Smooth muscle cell of trachea (primary cell): Measurements from ENCODE around the gene FRRS1L. TPM values are rescaled to one million over a fixed set of nuclear protein-coding genes. Genes with fewer than 3 reads are reported as not detected.

Source experiments
- total RNA-seq: library from RNA; depleted of rRNA; stranded (reverse); fragments of >200 nt; gene quantifications from 2 replicates; pipeline ENCODE4 v1.2.1, GENCODE V29; 2014

The FRRS1L gene, protein sequence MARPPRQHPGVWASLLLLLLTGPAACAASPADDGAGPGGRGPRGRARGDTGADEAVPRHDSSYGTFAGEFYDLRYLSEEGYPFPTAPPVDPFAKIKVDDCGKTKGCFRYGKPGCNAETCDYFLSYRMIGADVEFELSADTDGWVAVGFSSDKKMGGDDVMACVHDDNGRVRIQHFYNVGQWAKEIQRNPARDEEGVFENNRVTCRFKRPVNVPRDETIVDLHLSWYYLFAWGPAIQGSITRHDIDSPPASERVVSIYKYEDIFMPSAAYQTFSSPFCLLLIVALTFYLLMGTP
- under 0.01 and 0.50 TPM in 2 replicates for total RNA-seq

DNA sequence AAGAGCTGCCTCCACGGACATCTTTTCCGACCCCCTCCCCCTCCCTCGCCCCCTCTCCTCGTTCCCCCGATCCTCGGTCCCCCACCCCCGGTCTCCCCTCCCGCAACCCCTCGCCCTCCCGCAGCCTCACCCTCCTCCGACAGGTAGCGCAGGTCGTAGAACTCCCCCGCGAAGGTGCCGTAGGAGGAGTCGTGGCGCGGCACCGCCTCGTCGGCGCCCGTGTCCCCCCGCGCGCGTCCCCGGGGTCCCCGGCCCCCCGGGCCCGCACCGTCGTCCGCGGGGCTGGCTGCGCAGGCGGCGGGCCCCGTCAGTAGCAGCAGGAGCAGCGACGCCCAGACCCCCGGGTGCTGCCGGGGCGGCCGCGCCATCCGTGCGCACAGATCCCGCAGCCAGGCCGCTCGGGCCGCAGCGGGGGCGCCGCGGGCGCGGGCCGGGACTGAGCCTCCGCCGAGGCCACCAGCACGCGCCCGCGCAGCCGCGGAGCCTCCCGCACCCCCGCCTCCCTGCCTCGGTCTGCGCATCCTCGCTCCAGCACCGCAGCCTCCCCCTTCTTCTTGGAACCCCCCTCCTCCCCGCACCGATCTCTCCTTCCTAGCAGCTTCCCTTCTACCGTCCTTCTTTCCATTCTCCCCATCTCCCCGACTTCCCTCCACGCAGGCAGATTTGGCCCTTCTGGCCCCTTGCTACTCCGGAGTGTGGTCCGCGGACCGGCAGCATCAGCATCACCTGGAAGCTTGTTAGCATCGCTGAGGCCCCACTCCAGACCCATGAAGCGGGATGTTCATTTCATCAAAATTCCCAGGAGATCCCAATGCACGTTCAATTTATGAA lies at the start of gene FRRS1L:
Gene FRRS1L, minus strand, starts transcription at position 479 of the 831 bp plus-strand sequence. Its CDS starts 111 bp downstream, at position 368.

DNA sequence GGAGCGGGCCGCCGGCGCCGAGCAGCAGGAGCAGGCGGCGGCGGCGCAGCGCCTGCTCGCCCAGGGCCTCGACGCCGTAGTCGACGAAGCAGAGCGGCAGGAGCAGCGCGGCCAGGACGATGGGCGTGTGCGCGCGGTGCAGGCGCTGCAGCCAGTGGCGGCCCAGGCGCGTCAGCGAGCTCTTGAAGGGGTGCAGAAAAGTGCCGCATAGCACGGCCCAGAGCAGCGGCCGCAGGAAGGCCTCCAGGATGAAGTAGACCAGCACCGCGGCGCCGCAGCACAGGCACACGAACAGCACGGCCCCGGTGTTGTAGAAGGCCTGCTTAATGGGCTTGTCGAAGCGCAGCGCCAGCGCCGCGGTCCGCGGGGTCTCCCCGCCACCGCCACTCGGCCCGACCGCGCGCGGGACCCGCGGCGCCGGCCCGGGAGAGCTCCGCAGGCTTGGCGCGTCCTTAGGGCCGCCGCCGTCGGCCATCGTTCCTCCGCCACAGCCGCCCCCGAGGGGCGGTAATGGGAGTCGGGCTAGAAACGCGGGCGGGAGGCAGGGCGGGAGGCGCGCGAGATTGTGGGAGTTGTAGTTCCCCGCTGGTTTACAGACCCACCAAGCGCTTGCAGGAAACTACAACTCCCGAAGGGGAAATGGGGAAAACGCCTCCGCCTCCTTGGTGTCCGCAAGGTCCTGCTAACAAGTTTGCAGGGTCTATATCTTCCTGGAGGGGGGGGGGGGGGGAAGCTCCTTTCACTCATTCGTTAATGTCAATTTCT lies 47.4 kb downstream of the FRRS1L start, which contains the start of gene TMEM245:
Gene TMEM245, minus strand, starts transcription at position 509 of the 765 bp plus-strand sequence. Its CDS starts 34 bp downstream, at position 475.

Other genes with a start within 250 kb of the FRRS1L start
- 37.7 and 41.6 TPM in 2 replicates for gene ELP1, start 233.1 kb downstream of the FRRS1L start, total RNA-seq
- 6.5 and 6.7 TPM in 2 replicates for gene ABITRAM, start 232.8 kb downstream of the FRRS1L start, total RNA-seq
- 60.0 and 146 TPM in 2 replicates for gene CTNNAL1, start 153.8 kb downstream of the FRRS1L start, total RNA-seq
- gene TMEM245, start 47.3 kb downstream of the FRRS1L start, total RNA-seq: 47.6 and 52.8 TPM in 2 replicates
- gene EPB41L4B, start 153.8 kb upstream of the FRRS1L start, total RNA-seq: 0.15 and 0.66 TPM in 2 replicates